CD4-positive, alpha-beta T cell treated with Interleukin-15 for 4 hours (primary cell): ENCODE data around the gene FCHO2.
"Not testable (repeated sequence)": the region's sequence is repeated elsewhere in the genome, so short reads cannot be mapped to it uniquely, and the experiment has no call there.

Experiments used
- DNase-seq: peaks from one replicate; pipeline ENCODE4 v3.0.0-alpha.2; 2020; ENCODE audit warnings: low spot score

FCHO2 gene, protein sequence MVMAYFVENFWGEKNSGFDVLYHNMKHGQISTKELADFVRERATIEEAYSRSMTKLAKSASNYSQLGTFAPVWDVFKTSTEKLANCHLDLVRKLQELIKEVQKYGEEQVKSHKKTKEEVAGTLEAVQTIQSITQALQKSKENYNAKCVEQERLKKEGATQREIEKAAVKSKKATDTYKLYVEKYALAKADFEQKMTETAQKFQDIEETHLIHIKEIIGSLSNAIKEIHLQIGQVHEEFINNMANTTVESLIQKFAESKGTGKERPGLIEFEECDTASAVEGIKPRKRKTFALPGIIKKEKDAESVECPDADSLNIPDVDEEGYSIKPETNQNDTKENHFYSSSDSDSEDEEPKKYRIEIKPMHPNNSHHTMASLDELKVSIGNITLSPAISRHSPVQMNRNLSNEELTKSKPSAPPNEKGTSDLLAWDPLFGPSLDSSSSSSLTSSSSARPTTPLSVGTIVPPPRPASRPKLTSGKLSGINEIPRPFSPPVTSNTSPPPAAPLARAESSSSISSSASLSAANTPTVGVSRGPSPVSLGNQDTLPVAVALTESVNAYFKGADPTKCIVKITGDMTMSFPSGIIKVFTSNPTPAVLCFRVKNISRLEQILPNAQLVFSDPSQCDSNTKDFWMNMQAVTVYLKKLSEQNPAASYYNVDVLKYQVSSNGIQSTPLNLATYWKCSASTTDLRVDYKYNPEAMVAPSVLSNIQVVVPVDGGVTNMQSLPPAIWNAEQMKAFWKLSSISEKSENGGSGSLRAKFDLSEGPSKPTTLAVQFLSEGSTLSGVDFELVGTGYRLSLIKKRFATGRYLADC

DNA sequence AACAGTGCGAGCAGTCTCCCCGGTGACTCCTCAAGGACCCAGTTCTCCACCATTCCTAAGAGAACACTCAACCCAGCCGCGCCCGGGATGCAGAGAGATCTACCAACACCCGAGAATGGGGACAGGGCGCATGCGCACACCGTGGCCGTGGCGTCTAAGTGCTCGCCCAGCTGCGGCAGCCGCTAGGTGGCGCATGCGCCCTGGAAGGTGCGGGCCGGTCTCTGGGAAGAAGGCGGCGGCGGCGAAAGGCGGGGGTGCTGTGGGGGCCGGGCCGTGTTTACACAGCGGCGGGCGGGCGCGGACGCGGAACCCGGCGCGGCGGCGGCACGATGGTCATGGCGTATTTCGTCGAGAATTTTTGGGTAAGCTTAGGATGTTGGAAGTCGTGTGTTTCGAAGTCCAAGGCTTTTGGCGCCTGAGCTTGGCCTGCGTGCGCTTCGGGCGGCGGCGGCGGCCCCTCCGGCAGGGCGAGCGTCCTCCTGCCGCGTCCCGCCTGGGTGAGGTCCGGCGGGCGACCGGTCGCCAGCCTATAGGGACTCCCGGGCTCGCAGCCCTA, at the start of gene FCHO2:
TSS of gene FCHO2 (plus strand) at position 274 of the 556 bp plus-strand sequence. CDS start at position 330, 56 bp downstream.
- DNase-seq = peak; percentile 95

DNA sequence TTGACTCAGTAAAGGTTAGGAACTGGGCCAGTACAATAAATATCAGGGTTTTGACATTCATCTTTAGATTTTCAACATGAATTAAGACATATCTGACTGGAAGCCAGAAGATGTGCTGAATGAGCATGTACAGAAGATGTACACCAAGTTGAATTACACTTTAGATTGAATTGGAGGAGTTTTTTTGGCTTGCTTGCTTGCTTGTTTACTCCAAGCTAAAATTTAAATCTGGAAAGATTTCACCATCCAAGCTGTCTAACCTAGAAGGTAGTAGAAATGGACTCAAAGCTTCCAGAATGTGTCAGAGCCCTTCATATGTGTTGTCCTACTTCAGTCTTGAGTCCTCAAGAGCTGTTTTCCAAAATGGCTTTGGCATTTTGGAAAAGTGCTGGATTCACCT, 49.0 kb upstream of the FCHO2 start:
- no peak for DNase-seq

DNA sequence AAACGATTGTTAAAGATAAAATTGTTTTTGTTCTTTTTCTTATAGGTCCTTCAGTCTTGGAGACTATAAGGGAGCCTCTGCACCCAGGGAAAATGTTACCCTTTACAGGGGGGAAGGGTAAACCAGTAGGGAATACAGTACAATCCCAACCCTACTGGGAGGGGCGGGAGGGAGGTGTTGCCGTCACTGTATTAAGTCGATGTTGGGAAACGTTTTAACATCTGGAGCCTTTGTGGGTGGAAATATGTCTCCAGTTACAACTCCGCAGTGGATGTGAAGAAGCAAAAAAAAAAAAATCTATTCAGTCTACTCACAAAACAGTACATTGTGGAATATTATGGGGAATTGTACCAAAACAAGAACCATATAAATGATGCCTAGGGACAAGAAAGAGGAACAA, 47.2 kb upstream of the FCHO2 start:
- no peak for DNase-seq

DNA sequence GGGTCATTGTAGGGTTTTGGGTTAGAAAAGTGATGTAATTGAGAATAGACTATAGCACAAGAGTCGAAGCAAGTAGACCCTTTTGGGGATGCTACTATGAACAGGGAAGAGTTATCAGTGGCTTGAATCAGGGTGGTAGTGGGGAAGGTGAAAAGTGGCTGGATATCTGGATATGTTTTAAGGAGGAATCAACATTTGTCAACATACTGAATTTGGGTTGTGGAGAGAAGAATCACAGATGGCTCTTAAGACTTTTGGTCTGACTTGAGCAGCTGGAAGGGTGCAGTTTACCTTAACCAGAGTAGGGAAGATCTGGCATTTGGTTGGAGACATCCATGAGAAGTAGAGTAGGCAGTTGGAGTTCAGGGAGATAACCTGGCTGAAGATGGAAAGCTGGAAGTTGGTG, 38.5 kb upstream of the FCHO2 start:
- DNase-seq = no peak

DNA sequence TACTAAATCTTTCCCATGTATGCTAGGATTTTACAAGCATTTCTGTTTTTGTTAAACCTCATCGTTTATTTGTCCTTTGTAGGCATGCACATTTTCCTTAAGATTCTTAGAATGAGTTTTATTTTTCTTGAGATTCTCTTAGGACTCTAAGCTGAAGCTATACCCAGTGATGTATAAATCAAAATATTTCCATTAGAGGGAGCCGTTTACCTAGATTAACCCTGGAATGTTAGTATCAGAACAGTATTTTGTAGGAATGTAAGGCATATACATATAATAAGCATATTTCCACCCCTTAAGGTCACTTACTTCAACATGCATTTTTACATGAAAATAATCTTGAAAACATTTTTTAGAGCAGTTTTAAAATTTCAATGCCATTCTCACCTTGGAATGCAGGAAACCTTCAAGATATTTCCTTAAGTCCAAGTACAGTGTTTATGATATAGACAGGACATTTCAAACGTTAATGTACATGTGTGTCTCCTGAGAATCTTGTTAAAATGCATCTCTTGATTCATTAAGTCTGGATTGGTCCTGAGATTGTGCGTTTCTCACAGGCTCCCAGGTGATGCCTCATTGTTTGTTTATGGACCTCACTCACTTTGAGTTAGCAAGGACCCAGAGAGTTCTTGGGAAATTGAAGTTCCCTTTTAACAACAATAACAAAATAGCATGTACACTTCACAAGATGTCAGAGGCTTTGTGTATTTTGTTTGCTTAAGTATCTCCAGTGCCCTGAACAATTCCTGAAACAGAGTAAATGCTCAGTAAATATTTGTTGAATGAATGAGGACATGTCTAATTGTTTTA, 34.9 kb upstream of the FCHO2 start:
- DNase-seq = no peak

DNA sequence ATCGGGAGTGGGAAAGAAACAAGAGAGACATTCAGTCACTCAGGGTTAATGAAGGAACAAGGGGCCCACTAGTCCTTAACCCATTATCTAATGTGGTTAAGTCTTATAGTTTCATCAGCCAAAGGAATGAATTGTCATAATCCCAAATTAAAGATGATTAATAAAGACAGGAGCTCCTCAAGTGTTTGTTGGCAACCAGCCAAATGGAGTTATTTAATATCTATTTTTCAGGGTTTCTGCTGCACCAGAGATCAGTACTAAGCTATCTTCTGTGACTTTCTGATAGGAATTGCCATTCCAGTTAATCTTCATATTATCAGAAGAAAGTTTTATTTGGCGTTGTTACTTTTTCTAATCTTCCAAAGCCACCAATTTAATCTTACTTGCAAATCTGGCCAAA, 34.0 kb upstream of the FCHO2 start:
- no peak for DNase-seq

DNA sequence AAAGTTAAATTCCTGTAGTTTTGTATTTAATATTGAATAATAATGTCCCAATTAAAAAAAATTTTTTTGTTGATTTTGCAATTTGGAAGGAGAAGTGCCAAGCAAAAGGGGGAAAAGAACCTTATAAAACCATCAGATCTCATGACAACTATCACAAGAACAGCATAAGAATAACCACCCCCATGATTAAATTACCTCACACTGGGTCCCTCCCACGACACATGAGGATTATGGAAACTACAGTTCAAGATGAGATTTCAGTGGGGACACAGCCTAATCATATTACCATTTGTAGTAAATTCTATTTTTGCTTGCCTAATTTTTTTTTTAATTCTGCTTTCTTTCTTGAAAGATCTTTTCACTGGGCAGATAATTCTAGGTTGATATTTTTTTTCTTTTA, 33.4 kb upstream of the FCHO2 start:
- DNase-seq = no peak

DNA sequence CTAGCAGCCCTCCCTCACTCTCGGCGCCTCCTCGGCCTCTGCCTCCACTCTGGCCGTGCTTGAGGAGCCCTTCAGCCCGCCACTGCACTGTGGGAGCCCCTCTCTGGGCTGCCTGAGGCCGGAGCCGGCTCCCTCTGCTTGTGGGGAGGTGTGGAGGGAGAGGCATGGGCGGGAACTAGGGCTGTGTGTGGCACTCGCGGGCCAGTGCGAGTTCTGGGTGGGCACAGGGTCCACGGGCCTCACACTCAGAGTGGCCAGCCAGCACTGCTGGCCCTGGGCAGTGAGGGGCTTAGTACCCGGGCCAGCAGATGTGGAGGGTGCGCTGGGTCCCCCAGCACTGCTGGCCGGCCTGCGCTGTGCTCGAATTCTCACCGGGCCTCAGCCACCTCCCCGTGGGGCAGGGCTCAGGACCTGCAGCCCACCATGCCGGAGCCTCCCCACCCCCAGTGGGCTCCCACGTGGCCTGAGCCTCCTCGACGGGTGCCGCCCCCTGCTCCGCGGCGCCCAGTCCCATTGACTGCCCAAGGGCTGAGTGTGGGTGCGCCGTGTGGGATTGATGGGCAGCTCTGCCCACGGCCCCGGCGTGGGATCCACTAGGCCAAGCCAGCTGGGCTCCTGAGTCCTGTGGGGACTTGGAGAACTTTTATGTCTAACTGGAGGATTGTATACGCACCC, 30.4 kb upstream of the FCHO2 start:
- no peak for DNase-seq

DNA sequence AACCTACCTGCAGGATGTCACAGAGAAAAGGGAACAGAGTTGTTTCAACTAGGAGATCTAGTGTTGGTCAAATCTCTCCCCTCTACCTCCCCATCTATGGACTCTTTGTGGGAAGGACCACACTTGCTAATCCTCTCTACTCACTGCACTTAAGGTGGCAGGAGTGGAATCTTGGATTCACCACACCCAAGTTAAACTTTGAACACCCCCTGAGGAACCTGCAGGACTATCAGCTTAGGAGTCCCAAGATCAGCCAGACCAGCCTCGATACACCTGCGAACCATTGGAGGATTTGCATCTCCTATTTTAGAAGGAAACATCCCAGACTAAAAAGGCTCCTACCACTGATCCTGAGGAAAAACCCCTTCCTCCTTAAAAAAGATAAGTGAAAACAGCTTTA, 23.2 kb upstream of the FCHO2 start:
- DNase-seq = not testable (repeated sequence)

DNA sequence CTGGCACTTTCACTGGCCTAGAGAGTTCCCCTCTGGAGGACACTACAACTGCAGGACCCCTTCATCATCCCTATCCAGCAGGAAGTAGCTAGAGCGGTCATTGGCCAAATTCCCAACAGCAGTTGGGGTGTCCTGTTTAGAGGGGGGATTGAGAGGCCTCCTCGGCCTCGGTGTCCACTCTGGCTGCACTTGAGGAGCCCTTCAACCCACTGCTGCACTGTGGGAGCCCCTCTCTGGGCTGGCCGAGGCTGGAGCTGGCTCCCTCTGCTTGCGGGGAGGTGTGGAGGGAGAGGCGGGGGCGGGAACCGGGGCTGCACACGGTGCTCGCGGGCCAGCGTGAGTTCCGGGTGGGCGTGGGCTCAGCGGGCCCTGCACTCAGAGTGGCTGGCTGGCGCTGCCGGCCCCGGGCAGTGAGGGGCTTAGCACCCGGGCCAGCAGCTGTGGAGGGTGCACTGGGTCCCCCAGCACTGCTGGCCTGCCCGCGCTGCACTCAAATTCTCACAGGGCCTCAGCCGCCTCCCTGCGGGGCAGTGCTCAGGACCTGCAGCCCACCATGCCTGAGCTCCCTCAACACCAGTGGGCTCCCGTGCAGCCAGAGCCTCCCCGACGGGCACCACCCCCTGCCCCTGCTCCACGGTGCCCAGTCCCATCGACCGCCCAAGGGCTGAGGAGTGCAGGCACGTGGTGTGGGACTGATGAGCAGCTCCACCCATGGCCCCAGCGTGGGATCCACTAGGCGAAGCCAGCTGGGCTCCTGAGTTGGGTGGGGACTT, 20.7 kb upstream of the FCHO2 start:
- DNase-seq = not testable (repeated sequence)

DNA sequence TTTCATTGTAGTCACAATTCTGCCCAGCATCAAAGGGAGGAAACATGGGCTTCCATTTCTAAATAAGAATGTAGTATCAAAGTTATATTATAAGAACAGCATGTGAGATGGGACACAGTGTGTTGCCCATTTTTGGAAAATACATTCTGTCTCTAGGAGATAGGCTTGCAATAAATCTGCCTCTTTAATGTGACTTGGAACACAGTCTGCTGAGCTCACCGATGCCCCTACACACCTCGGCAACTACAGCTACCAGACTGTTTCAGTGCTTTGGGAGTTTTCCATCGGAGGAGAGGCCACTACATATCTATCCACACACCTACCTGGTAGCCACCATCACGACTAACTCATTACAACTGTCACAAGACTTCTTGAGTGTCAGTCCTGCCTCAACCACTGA, 18.9 kb upstream of the FCHO2 start:
- DNase-seq = no peak

DNA sequence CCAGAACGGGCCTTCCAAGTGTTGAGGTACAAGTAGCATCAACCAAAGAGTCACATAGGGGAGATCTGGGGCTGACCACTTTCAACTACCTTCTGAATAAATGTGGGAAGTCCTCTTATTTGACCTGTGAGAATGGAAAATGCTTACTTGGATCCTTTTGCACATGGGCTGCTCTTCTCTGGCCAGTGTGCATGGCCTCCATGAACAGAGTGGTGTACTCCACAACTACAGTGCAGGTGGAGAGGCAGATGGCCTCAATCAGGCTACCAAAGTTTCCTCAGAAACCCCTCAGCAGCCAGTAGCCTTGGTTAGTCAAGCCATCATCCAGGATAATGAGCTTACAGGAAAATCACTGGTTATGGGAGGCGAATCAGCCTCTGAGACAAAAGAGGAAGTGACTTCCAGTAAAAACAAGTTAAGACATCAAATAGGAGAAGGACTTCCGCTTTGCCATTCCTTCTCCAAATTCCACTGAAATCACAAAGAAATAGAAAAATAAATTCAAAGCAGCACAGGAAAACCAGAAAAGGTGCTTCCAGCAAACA, 18.3 kb upstream of the FCHO2 start:
- no peak for DNase-seq

DNA sequence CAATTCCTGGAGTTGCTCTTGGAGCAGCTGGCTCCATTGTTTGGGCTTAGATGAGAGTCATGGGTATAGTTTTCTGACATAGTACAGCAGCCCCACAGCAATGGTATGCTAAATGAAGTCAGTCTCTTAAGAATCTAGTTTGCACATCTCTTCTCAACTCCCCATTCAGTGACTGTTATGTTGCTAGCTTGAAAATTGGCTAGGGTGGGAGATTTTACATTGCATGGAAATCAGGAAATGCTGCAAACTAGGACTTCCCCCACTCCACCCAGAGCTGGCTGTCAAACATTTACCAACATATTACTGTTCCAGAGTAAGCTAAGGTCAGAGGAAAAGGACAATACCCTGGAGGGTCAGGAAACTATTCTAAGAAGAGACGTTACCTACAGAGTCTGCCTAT, 17.6 kb upstream of the FCHO2 start:
- DNase-seq = no peak

DNA sequence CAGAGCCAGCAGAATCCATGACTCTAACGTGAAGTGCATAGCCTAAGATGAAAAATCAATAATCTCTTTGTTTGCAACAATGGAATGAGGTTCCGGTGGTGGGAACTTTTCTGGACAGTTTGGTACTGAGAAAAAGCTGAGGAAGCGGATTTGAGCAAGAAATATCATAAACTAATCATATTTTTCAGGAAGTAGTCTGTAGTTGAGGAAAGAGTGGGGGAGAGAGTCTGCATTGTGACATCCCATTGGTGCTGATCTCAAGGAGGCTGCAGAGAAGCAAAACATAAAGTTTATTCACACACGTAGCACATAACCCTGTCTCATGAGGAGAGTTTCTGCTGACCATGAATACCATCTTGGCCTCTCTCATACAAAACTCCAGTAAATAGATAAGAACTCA, 15.8 kb upstream of the FCHO2 start:
- DNase-seq = no peak

DNA sequence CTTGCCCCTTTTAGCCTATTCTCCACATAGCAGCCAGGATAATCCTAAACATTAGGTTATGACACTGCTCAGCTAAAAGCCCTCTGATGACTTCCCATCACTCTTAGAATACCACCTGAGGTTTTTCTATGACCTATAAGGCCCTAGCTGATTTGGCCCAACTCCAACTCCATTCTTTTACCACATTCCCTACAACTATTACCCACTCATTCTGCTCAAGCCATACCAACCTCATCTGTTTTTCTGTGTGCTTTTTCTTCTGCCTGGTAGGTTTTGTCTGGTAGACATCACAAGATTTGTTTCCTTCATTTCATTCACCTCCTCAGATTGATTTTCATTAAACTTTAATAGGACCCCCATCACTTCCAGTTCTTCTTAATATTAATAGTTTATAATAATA, 12.5 kb upstream of the FCHO2 start:
- no peak for DNase-seq

DNA sequence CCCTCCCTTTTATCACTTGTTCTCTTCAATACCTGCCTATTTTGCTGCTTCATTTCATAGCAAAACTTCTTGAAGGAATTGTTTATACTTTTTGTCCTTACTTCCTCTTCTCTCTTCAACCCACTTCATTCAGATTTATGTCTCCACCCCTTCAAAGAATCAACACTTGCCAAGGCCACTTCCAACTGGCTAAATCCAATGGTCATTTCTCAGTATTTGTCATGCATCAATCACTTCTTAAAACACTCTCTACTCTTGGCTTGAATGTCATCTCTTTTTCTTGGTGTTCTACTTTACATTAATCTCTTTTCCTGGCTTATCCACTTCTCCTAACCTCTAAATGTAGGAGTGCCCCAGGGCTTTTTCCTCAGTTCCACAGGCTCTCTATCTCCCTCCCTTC, 8.3 kb upstream of the FCHO2 start:
- no peak for DNase-seq

DNA sequence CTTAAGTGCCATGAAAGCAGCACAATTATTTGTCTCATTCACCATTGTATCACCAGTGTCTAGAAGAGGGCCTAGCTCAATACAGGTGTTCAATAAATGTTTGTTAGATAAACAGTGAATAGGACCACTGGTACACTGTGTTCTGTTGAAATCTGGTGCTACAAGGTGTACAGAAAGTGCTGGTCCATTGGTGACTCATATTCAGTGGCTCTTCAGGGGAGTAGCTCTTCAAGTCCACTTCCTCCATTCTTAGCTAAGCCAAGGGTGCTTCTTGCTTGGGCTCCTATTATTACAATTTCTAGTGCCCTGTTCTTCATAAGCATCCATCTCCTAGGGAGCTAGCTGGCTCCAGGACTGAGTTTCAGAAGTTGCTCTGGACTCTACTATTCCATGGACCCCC, 6.4 kb upstream of the FCHO2 start:
- DNase-seq = no peak

DNA sequence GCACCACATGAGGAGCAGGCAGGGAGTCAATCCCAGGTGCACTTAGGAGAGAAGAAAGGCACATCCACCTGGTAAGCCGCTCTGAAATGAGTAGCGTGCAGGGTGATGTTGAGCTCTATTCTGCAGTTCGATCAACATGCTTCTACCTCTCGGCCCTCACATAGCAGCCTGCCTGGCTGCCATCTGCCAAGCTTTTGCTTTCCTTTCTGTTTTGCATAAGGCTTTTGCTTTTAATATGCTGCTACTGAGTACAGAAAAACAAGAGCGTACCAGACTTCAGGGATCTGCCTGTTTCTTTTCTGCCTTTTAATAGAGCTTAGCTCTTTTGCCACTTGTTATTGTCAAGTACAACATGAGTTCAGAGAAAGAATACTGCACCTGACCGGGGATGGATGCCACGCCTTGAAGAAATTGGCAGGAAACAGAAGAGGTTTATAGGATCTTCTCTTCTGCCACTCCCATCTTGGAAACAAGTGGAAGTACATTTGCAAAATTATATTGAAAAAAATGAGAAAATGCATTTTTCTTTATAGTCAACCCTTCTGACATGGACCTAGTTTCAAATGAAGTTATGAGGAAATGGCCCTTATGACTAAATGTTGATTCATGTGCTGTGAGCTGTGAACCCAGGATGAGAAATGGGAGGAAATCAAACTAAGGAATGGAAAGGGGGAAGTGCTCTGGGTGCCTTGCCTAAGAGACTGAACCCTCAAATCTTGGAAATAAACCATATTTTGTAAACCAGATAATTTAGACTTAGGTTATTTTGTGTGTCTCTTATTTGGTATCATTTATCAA, 4.0 kb upstream of the FCHO2 start:
- DNase-seq = no peak

DNA sequence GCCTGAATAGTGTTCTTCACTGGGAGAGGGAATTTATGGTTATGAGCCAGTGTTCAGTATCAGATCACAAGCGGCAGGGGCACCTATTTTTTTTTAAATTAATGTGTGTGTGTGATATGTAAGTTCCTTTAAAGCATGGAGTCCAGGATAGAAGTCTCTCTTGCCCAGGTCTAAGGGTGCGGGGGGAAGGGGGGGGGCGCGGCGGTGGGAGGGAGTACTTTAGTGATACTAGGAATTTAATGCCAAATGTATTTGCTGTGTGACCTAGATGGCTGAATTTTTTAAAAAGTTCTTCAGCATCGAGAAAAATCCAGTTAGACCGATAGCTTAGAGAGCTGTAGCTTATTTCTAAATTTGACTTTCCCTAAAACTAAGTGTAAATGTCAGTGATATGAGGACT, 1.5 kb upstream of the FCHO2 start:
- no peak for DNase-seq
